C4-2B (cell line): ENCODE measurements around the gene FEM1B.

Experiments used
- CTCF ChIP-seq: fragments of 450-650 bp; conservative IDR thresholded peaks from 2 replicates; pipeline ENCODE4 v1.5.1; 2017; ENCODE audit warnings: mild to moderate bottlenecking
- ZFX ChIP-seq: fragments of 450-650 bp; IDR thresholded peaks from 2 replicates; pipeline ENCODE4 v1.6.1; 2017

- TF ChIP-seq CTCF, result no peak
- TF ChIP-seq ZFX, result no peak
Observed at GRCh38 chr15:68228971-68229385, 48.6 kb upstream of the FEM1B start.
